Astrocyte (in vitro differentiated cells and primary cell): ENCODE measurements around the gene S100P. TPM values are rescaled to one million over a fixed set of nuclear protein-coding genes. Genes with fewer than 3 reads are reported as not detected.

Experiments
- DNase-seq: peaks from one replicate; pipeline ENCODE4 v3.0.0-alpha.2; 2010; ENCODE audit warnings: low read depth
- FAIRE-seq: peaks from 2 replicates; lab custom pipeline; 2011; peaks lifted over from hg19 to GRCh38; lab: Jason Lieb, UNC
- H2AFZ ChIP-seq: 2 replicates; pipeline ENCODE4 v1.6.0; 2012; ENCODE audit warnings: low read depth, low read length, inconsistent platforms
- H3K27ac ChIP-seq: 2 replicates; pipeline ENCODE4 v1.5.1; 2011; ENCODE audit warnings: low read depth, low read length, inconsistent platforms
- H3K27me3 ChIP-seq: 2 replicates; pipeline ENCODE4 v1.6.0; 2011; ENCODE audit warnings: low read length, inconsistent platforms; ENCODE audit not compliant: insufficient read depth
- H3K36me3 ChIP-seq: 2 replicates; pipeline ENCODE4 v1.5.1; 2011; ENCODE audit warnings: low read length, inconsistent platforms; ENCODE audit not compliant: insufficient read depth
- H3K4me1 ChIP-seq: 2 replicates; pipeline ENCODE4 v1.5.1; 2011; ENCODE audit warnings: low read length, inconsistent platforms; ENCODE audit not compliant: insufficient read depth
- H3K4me2 ChIP-seq: 2 replicates; pipeline ENCODE4 v1.6.0; 2012; ENCODE audit warnings: low read length, inconsistent platforms
- H3K4me3 ChIP-seq: 2 replicates; pipeline ENCODE4 v1.5.1; 2011; ENCODE audit warnings: low read depth, mild to moderate bottlenecking, low read length, inconsistent platforms; ENCODE audit not compliant: insufficient read depth
- H3K79me2 ChIP-seq: 2 replicates; pipeline ENCODE4 v1.6.0; 2012; ENCODE audit warnings: mild to moderate bottlenecking, low read length, inconsistent platforms; ENCODE audit not compliant: insufficient read depth
- H3K9ac ChIP-seq: 2 replicates; pipeline ENCODE4 v1.6.0; 2012; ENCODE audit warnings: mild to moderate bottlenecking, low read length, inconsistent platforms
- H3K9me3 ChIP-seq: 2 replicates; pipeline ENCODE4 v1.5.1; 2012; ENCODE audit warnings: low read depth, mild to moderate bottlenecking, low read length, inconsistent platforms; ENCODE audit not compliant: insufficient read depth
- H4K20me1 ChIP-seq: 2 replicates; pipeline ENCODE4 v1.6.0; 2012; ENCODE audit warnings: low read length, inconsistent platforms; ENCODE audit not compliant: insufficient read depth
- H3K27ac Mint-ChIP-seq: one replicate; pipeline ENCODE4 v1.8.0; 2021; ENCODE audit warnings: mild to moderate bottlenecking, mixed read lengths; ENCODE audit not compliant: unreplicated experiment
- H3K27me3 Mint-ChIP-seq: one replicate; pipeline ENCODE4 v1.8.0; 2021; ENCODE audit warnings: low read depth, mixed read lengths; ENCODE audit not compliant: unreplicated experiment
- H3K36me3 Mint-ChIP-seq: one replicate; pipeline ENCODE4 v1.8.0; 2021; ENCODE audit warnings: low read depth, mixed read lengths; ENCODE audit not compliant: unreplicated experiment
- H3K4me1 Mint-ChIP-seq: one replicate; pipeline ENCODE4 v1.8.0; 2021; ENCODE audit warnings: low read depth, mixed read lengths; ENCODE audit not compliant: unreplicated experiment
- H3K4me3 Mint-ChIP-seq: one replicate; pipeline ENCODE4 v1.8.0; 2021; ENCODE audit warnings: mild to moderate bottlenecking, moderate library complexity, mixed read lengths; ENCODE audit not compliant: unreplicated experiment
- H3K9me3 Mint-ChIP-seq: one replicate; pipeline ENCODE4 v1.8.0; 2021; ENCODE audit warnings: mild to moderate bottlenecking, mixed read lengths; ENCODE audit not compliant: unreplicated experiment
- EZH2 ChIP-seq: IDR thresholded peaks from 2 replicates; pipeline ENCODE4 v1.6.1; 2012; ENCODE audit warnings: mild to moderate bottlenecking, low read length, inconsistent platforms; ENCODE audit not compliant: insufficient read depth
- total RNA-seq: library from RNA; stranded (reverse); gene quantifications from 2 replicates; pipeline ENCODE4 v1.2.1, GENCODE V29; 2021
- TF ChIP-seq, protein P1 (sequence below): IDR thresholded peaks from 2 replicates; pipeline ENCODE4 v1.5.1; 2011; ENCODE audit warnings: low read depth, mild to moderate bottlenecking, inconsistent platforms, low read length, moderate library complexity; ENCODE audit not compliant: insufficient read depth

Gene S100P
- total RNA-seq, 1 donor from 2014 or later, result not detected

DNA sequence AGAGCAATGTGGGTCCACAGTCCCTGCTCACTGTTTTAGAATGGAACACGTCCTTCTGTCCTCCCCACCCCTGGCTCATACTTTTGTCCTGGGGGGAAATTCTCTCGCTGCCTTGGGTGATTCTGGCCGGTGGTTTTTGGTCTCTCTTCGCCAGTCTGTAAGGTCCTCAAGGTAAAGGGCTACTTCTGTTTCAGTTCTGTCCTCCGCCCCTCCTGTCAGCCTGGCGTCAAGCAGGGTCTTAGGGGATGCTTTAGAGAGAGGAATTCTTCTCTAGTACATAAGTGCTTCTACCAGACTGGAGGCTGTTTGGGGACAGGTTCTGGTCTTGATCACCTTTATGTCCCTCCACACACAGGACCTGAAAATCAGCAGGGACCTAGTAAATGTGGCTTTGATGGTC lies 16.6 kb downstream of the S100P start:
- TF ChIP-seq, protein P1, sequence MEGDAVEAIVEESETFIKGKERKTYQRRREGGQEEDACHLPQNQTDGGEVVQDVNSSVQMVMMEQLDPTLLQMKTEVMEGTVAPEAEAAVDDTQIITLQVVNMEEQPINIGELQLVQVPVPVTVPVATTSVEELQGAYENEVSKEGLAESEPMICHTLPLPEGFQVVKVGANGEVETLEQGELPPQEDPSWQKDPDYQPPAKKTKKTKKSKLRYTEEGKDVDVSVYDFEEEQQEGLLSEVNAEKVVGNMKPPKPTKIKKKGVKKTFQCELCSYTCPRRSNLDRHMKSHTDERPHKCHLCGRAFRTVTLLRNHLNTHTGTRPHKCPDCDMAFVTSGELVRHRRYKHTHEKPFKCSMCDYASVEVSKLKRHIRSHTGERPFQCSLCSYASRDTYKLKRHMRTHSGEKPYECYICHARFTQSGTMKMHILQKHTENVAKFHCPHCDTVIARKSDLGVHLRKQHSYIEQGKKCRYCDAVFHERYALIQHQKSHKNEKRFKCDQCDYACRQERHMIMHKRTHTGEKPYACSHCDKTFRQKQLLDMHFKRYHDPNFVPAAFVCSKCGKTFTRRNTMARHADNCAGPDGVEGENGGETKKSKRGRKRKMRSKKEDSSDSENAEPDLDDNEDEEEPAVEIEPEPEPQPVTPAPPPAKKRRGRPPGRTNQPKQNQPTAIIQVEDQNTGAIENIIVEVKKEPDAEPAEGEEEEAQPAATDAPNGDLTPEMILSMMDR, result no peak
- no peak for TF ChIP-seq EZH2
- Histone ChIP-seq H3K27me3 (no peaks in the 10 kb centered on the region), H3K9ac (peak overlapping the region; percentile 91), H2AFZ (peak overlapping the region; percentile 95), H3K27ac (no peak overlapping the region), H3K4me2 (peak overlapping the region; percentile 97), H3K79me2 (peaks cover 43% of the 10 kb centered on the region), H3K36me3 (no peaks in the 10 kb centered on the region), H4K20me1 (peaks cover 35% of the 10 kb centered on the region), H3K4me3 (peak overlapping the region; percentile 94), H3K4me1 (peaks cover 12% of the 10 kb centered on the region), H3K9me3 (peaks cover 3% of the 10 kb centered on the region)
- peak overlapping the region; percentile 16 for H3K27ac Mint-ChIP-seq
- no peaks in the 10 kb centered on the region for H3K36me3 Mint-ChIP-seq
- peaks cover 14% of the 10 kb centered on the region for H3K4me1 Mint-ChIP-seq
- FAIRE-seq (no peak), DNase-seq (no peak)
- peaks cover 8% of the 10 kb centered on the region for H3K9me3 Mint-ChIP-seq
- H3K27me3 Mint-ChIP-seq, result peaks cover 4% of the 10 kb centered on the region
- H3K4me3 Mint-ChIP-seq, result peak overlapping the region; percentile 100

DNA sequence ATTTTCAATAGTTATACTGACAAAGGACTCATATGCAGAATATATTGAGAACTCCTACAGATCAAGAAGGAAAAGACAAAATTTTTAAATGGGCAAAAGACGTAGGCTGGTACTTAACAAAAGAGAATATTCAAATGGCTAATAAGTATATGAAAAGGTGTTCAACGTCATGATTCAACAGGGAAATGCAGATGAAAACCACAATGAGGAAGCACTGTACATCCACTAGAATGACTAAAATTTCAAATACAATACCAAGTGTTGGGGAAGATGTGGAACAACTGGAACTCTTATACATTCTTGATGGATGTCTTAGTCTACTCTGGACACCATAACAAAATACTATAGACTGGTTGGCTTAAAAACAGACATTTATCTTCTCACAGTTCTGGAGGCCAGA lies 17.3 kb downstream of the S100P start:
- Histone ChIP-seq H2AFZ (no peak overlapping the region), H3K9me3 (peaks cover 3% of the 10 kb centered on the region), H4K20me1 (peaks cover 28% of the 10 kb centered on the region), H3K79me2 (peaks cover 38% of the 10 kb centered on the region), H3K4me1 (peaks cover 15% of the 10 kb centered on the region), H3K36me3 (no peaks in the 10 kb centered on the region), H3K4me3 (no peak overlapping the region), H3K4me2 (no peak overlapping the region), H3K27me3 (no peaks in the 10 kb centered on the region), H3K27ac (no peak overlapping the region), H3K9ac (no peak overlapping the region)
- H3K4me3 Mint-ChIP-seq, result no peak overlapping the region
- H3K27ac Mint-ChIP-seq, result no peak overlapping the region
- H3K9me3 Mint-ChIP-seq, result peaks cover 8% of the 10 kb centered on the region
- peaks cover 14% of the 10 kb centered on the region for H3K4me1 Mint-ChIP-seq
- peaks cover 4% of the 10 kb centered on the region for H3K27me3 Mint-ChIP-seq
- no peak for DNase-seq
- FAIRE-seq, result no peak
- TF ChIP-seq, protein P1, result no peak
- TF ChIP-seq EZH2, result no peak
- H3K36me3 Mint-ChIP-seq, result no peaks in the 10 kb centered on the region

DNA sequence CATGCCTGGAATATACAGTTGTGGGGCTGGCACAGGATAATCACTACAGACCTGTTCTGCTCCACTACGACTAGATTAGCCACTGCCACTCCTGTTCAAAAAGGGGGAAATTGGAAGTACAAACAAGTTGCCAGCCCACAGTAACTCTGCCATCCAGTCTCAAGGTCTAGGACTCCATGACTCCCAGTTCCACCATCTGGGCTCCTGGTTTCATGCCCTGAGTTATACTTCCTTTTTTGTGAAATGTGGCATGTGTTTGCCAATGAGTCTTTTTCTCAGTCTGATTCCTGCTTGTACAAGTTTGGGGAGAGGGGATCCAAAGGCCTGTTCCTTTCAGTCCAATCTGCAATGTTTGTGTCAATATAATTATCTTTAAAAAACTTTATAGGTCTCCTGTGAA lies 21.3 kb downstream of the S100P start:
- Mint-ChIP-seq H3K36me3 (peaks cover 2% of the 10 kb centered on the region), H3K4me1 (peaks cover 6% of the 10 kb centered on the region), H3K27ac (no peak overlapping the region), H3K27me3 (peaks cover 4% of the 10 kb centered on the region), H3K9me3 (peaks cover 8% of the 10 kb centered on the region), H3K4me3 (peak overlapping the region; percentile 63)
- Histone ChIP-seq H3K4me3 (no peak overlapping the region), H3K36me3 (no peaks in the 10 kb centered on the region), H3K79me2 (peaks cover 27% of the 10 kb centered on the region), H2AFZ (no peak overlapping the region), H3K27me3 (no peaks in the 10 kb centered on the region), H4K20me1 (peaks cover 28% of the 10 kb centered on the region), H3K9me3 (peaks cover 3% of the 10 kb centered on the region), H3K9ac (no peak overlapping the region), H3K27ac (no peak overlapping the region), H3K4me2 (no peak overlapping the region), H3K4me1 (peaks cover 3% of the 10 kb centered on the region)
- TF ChIP-seq, protein P1, result no peak
- no peak for TF ChIP-seq EZH2
- no peak for FAIRE-seq
- no peak for DNase-seq
